Measurements from ENCODE around the gene CACNG8.

CACNG8 gene

GRCh38 chr19:53992815-53993214, 30.1 kb downstream of the CACNG8 start (continued):
- TF ChIP-seq TSHZ1 (tag by site-specific recombination; IDR thresholded peaks at IDR 0.05; ENCODE audit: borderline replicate concordance): no peak
- no peak for TF ChIP-seq FEZF1 (tag by site-specific recombination; IDR thresholded peaks at IDR 0.05)

- no peak overlapping the region for H3K27ac ChIP-seq (ENCODE audit: extremely low read depth, low read depth, low read length)
- ChIA-PET CTCF (no interaction called here), POLR2A (interaction anchor here (0.7 to 1.9 kb wide), 2 partner anchors 13 to 15 kb away, joined by 6 to 8 read pairs; no protein-coding TSS in a partner anchor)
- H3K9me3 ChIP-seq (ENCODE audit: control insufficient read depth, insufficient read depth, low read depth, low read length): no peaks in the 10 kb centered on the region
- H3K4me3 ChIP-seq (ENCODE audit: low read depth, low read length): no peak overlapping the region
- peak; percentile 90 for TF ChIP-seq ZBTB10 (tag by site-specific recombination; IDR thresholded peaks at IDR 0.05)
- TF ChIP-seq KLF1 (tag by site-specific recombination; IDR thresholded peaks at IDR 0.05): no peak
- H3K4me1 ChIP-seq (ENCODE audit: control insufficient read depth, insufficient read depth, low read length): no peaks in the 10 kb centered on the region
- H3K36me3 ChIP-seq (ENCODE audit: control insufficient read depth in 2 of 2, insufficient read depth in 1 of 2, low read length in 2 of 2): no peaks in the 10 kb centered on the region
Observed at GRCh38 chr19:53993448-53993847, 30.7 kb downstream of the CACNG8 start.

- Histone ChIP-seq H3K4me1 (ENCODE audit: control insufficient read depth, insufficient read depth, low read length) (no peaks in the 10 kb centered on the region), H3K27ac (ENCODE audit: extremely low read depth, low read depth, low read length) (no peak overlapping the region), H3K4me3 (ENCODE audit: low read depth, low read length) (no peak overlapping the region), H3K36me3 (ENCODE audit: control insufficient read depth in 2 of 2, insufficient read depth in 1 of 2, low read length in 2 of 2) (no peaks in the 10 kb centered on the region), H3K9me3 (ENCODE audit: control insufficient read depth, insufficient read depth, low read depth, low read length) (no peaks in the 10 kb centered on the region)
- CTCF ChIA-PET: interaction anchor here (0.5 to 0.9 kb wide), 3 partner anchors 53 to 223 kb away, joined by 3 to 4 read pairs (median 4); no protein-coding TSS in a partner anchor
- POLR2A ChIA-PET: interaction anchor here (0.8 kb wide), 1 partner anchor 15 kb away, joined by 4 read pairs; no protein-coding TSS in a partner anchor
- TF ChIP-seq GLI2 (tag by site-specific recombination; IDR thresholded peaks at IDR 0.05; ENCODE audit: borderline replicate concordance, low read depth) (no peak), CTCF (tag by site-specific recombination; IDR thresholded peaks at IDR 0.05) (no peak), ZNF521 (tag by site-specific recombination; IDR thresholded peaks at IDR 0.05) (no peak), ZNF600 (tag by site-specific recombination; IDR thresholded peaks at IDR 0.05) (no peak), BCL11A (tag by site-specific recombination; IDR thresholded peaks at IDR 0.05; ENCODE audit: low read depth) (no peak), ZNF621 (tag by site-specific recombination; IDR thresholded peaks at IDR 0.05) (no peak)
Observed at GRCh38 chr19:53994811-53995210, 32.1 kb downstream of the CACNG8 start.

- H3K27ac ChIP-seq (ENCODE audit: extremely low read depth, low read depth, low read length): no peak overlapping the region
- no peaks in the 10 kb centered on the region; the same call in 1 of the 2 replicates for H3K9me3 ChIP-seq (ENCODE audit: control insufficient read depth, insufficient read depth, low read depth, low read length)
- H3K36me3 ChIP-seq (ENCODE audit: control insufficient read depth in 2 of 2, insufficient read depth in 1 of 2, low read length in 2 of 2): no peaks in the 10 kb centered on the region
- ChIA-PET POLR2A (no interaction called here), CTCF (interaction anchor here (0.7 to 1.2 kb wide), 3 partner anchors 18 to 205 kb away, joined by 3 read pairs; no protein-coding TSS in a partner anchor)
- H3K4me1 ChIP-seq (ENCODE audit: control insufficient read depth, insufficient read depth, low read length): no peaks in the 10 kb centered on the region
- TF ChIP-seq CTCF (tag by site-specific recombination; IDR thresholded peaks at IDR 0.05): no peak
- no peak for TF ChIP-seq ZSCAN30 (tag by site-specific recombination; IDR thresholded peaks at IDR 0.05)
- no peak for TF ChIP-seq ZSCAN18 (tag by site-specific recombination; IDR thresholded peaks at IDR 0.05)
- TF ChIP-seq GLIS1 (tag by site-specific recombination; IDR thresholded peaks at IDR 0.05): peak; percentile 93
- no peak overlapping the region for H3K4me3 ChIP-seq (ENCODE audit: low read depth, low read length)
Observed at GRCh38 chr19:53998223-53998622, 35.5 kb downstream of the CACNG8 start.

All from HEK293 (cell line).